ENCODE measurements around the gene RAB34. TPM values are rescaled to one million over a fixed set of nuclear protein-coding genes. Genes with fewer than 3 reads are reported as not detected.

RAB34 gene
- total and polyA plus RNA-seq, 2 experiments from 2014 or later = 160 to 180 TPM

GRCh38 chr17:28682655-28683054 lies 35.0 kb downstream of the RAB34 start:
- no peaks in the 10 kb centered on the region for H4K20me1 ChIP-seq (ENCODE audit: insufficient read depth, poor library complexity, severe bottlenecking)
- no peak for DNase-seq (ENCODE audit: low spot score)
- no peaks in the 10 kb centered on the region for H3K27me3 ChIP-seq
- no peaks in the 10 kb centered on the region for H3K4me1 ChIP-seq (ENCODE audit: insufficient read depth)
- peaks cover 5% of the 10 kb centered on the region for H3K36me3 ChIP-seq (replicated peaks; ENCODE audit: insufficient read depth, low read depth)
- H3K4me3 ChIP-seq = no peak overlapping the region
- no peaks in the 10 kb centered on the region for H3K79me2 ChIP-seq
- WGBS (ENCODE audit: low lambda C conversion rate, missing lambda C conversion rate) = 98% methylated on average over 11 of the region's 11 CpGs
- no peaks in the 10 kb centered on the region for H3K9me2 ChIP-seq (replicated peaks; ENCODE audit: insufficient read depth)
- no peak overlapping the region for H3K27ac ChIP-seq
- TF ChIP-seq EZH2phosphoT487 (IDR thresholded peaks at IDR 0.05; ENCODE audit: low read depth, severe bottlenecking, unreplicated experiment) (no peak), CTCF (IDR thresholded peaks at IDR 0.05; ENCODE audit: poor library complexity) (no peak), EZH2 (IDR thresholded peaks at IDR 0.05; ENCODE audit: borderline replicate concordance) (no peak)
- H3K9me3 ChIP-seq (ENCODE audit: low read depth) = no peaks in the 10 kb centered on the region
- H2AFZ ChIP-seq = no peak overlapping the region
- H3K4me2 ChIP-seq = no peak overlapping the region

- Histone ChIP-seq H3K4me3 (no peak overlapping the region), H3K27ac (no peak overlapping the region), H3K36me3 (replicated peaks; ENCODE audit: insufficient read depth, low read depth) (peaks cover 6% of the 10 kb centered on the region), H2AFZ (no peak overlapping the region), H3K9me2 (replicated peaks; ENCODE audit: insufficient read depth) (no peaks in the 10 kb centered on the region), H3K79me2 (peaks cover 22% of the 10 kb centered on the region), H3K27me3 (no peaks in the 10 kb centered on the region), H4K20me1 (ENCODE audit: insufficient read depth, poor library complexity, severe bottlenecking) (peaks cover 7% of the 10 kb centered on the region), H3K4me1 (ENCODE audit: insufficient read depth) (no peaks in the 10 kb centered on the region), H3K4me2 (no peak overlapping the region), H3K9me3 (ENCODE audit: low read depth) (no peaks in the 10 kb centered on the region)
- peak; percentile 33 for DNase-seq (ENCODE audit: low spot score)
- no peak for TF ChIP-seq EZH2 (IDR thresholded peaks at IDR 0.05; ENCODE audit: borderline replicate concordance)
- peak; percentile 47 for TF ChIP-seq CTCF (IDR thresholded peaks at IDR 0.05; ENCODE audit: poor library complexity)
- no peak for TF ChIP-seq EZH2phosphoT487 (IDR thresholded peaks at IDR 0.05; ENCODE audit: low read depth, severe bottlenecking, unreplicated experiment)
- 89% methylated on average over 7 of the region's 7 CpGs for WGBS (ENCODE audit: low lambda C conversion rate, missing lambda C conversion rate)
These were observed 41.7 kb downstream of the RAB34 start for GRCh38 chr17:28675980-28676379.

GRCh38 chr17:28675490-28675889 lies 42.2 kb downstream of the RAB34 start:
- 98% methylated on average over 3 of the region's 3 CpGs for WGBS (ENCODE audit: low lambda C conversion rate, missing lambda C conversion rate)

More at GRCh38 chr17:28675490-28675889, 42.2 kb downstream of the RAB34 start:
- TF ChIP-seq EZH2 (IDR thresholded peaks at IDR 0.05; ENCODE audit: borderline replicate concordance) = no peak
- no peak for TF ChIP-seq EZH2phosphoT487 (IDR thresholded peaks at IDR 0.05; ENCODE audit: low read depth, severe bottlenecking, unreplicated experiment)
- no peak for TF ChIP-seq CTCF (IDR thresholded peaks at IDR 0.05; ENCODE audit: poor library complexity)
- Histone ChIP-seq H3K27ac (no peak overlapping the region), H3K27me3 (no peaks in the 10 kb centered on the region), H3K9me3 (ENCODE audit: low read depth) (no peaks in the 10 kb centered on the region), H3K4me1 (ENCODE audit: insufficient read depth) (no peaks in the 10 kb centered on the region), H3K36me3 (replicated peaks; ENCODE audit: insufficient read depth, low read depth) (peaks cover 6% of the 10 kb centered on the region), H3K4me2 (no peak overlapping the region), H3K9me2 (replicated peaks; ENCODE audit: insufficient read depth) (no peaks in the 10 kb centered on the region), H3K79me2 (peaks cover 26% of the 10 kb centered on the region), H3K4me3 (no peak overlapping the region), H4K20me1 (ENCODE audit: insufficient read depth, poor library complexity, severe bottlenecking) (peaks cover 9% of the 10 kb centered on the region), H2AFZ (no peak overlapping the region)
- DNase-seq (ENCODE audit: low spot score) = no peak
